SK-N-SH (cell line): ENCODE results near the gene BRAT1.

ENCODE experiments used
- CTCF ChIP-seq: fragments of 200-600 bp; sonication (generic); IDR thresholded peaks from 2 replicates; pipeline ENCODE4 v1.6.1; 2017; ENCODE audit warnings: antibody characterized with exemption, mild to moderate bottlenecking, moderate library complexity
- MEF2A ChIP-seq: IDR thresholded peaks from 2 replicates; pipeline ENCODE4 v1.4.0; 2012; ENCODE audit warnings: low read depth, borderline replicate concordance
- RAD21 ChIP-seq: IDR thresholded peaks from 2 replicates; pipeline ENCODE4 v1.6.1; 2012; ENCODE audit warnings: mild to moderate bottlenecking, low read length
- SIN3A ChIP-seq: IDR thresholded peaks from 2 replicates; pipeline ENCODE4 v1.6.1; 2012; ENCODE audit warnings: low read depth, mild to moderate bottlenecking, low read length, moderate library complexity, borderline replicate concordance

- no peak for TF ChIP-seq RAD21
- TF ChIP-seq CTCF = no peak
- no peak for TF ChIP-seq MEF2A
- TF ChIP-seq SIN3A = no peak
Observed at GRCh38 chr7:2592375-2592865, 37.1 kb upstream of the BRAT1 start.
